K562 (cell line): Measurements from ENCODE around the gene TMEM132D. TPM values are rescaled to one million over a fixed set of nuclear protein-coding genes. Genes with fewer than 3 reads are reported as not detected.

Experiments
- ATAC-seq: fragments of 200-7000 bp; cut with Tn5 transposase; 3 replicates; pipeline ENCODE4 v1.9.1; 2020; ENCODE audit warnings: moderate library complexity
- Bru-seq: library from RNA; stranded (reverse); fragments of 400-500 nt; gene quantifications from one replicate; lab custom pipeline; 2021; lab: Mats Ljungman, UMichigan
- BruChase-seq, 2 experiments: library from RNA; stranded (reverse); fragments of 400-500 nt; gene quantifications; one replicate each; lab custom pipeline; 2021; lab: Mats Ljungman, UMichigan
- BruUV-seq: library from RNA; stranded (reverse); fragments of 400-500 nt; replicated peaks from 2 replicates; lab custom pipeline; 2021; lab: Mats Ljungman, UMichigan
- CTCF ChIA-PET: fragments of 300-600 bp; formaldehyde crosslinking; extraction: SDS; loops from one replicate; lab custom pipeline; 2021; ENCODE audit warnings: low intra/inter-chr PET ratio; lab: Yijun Ruan, JAX
- POLR2A ChIA-PET: fragments of 300-600, 350-650 bp; sonication (Branson Sonifier 250); formaldehyde crosslinking; extraction: SDS; loops from one replicate; lab custom pipeline; 2021; ENCODE audit warnings: antibody characterized with exemption, inconsistent platforms; lab: Yijun Ruan, JAX
- DNase-seq, 4 experiments: peaks; one replicate each; pipeline versions ENCODE4 v3.0.0 to v3.0.0-alpha.2; 2011 to 2018; ENCODE audit warnings: low spot score in 3 of 4, mixed read lengths in 3 of 4; ENCODE audit errors: extremely low read depth in 1 of 4
- FAIRE-seq: peaks from 2 replicates; lab custom pipeline; 2011; peaks lifted over from hg19 to GRCh38; lab: Jason Lieb, UNC
- H2AFZ ChIP-seq: 2 replicates; pipeline ENCODE4 v1.6.0; 2011; ENCODE audit warnings: low read depth, low read length, control low read depth, inconsistent platforms
- H3K27ac ChIP-seq: fragments of 200-600 bp; 3 replicates; pipeline ENCODE4 v1.8.0; 2011; ENCODE audit warnings: low read depth, mild to moderate bottlenecking, control low read depth, inconsistent platforms, low read length, moderate library complexity, mixed read lengths; ENCODE audit errors: extremely low read depth
- H3K27me3 ChIP-seq, 2 experiments: fragments of 300-600 bp in 1 of 2; 2 replicates in 1 of 2; 3 replicates in 1 of 2; pipeline versions ENCODE4 v1.6.0 to v1.8.0; 2011; ENCODE audit warnings: inconsistent platforms in 2 of 2, low read length in 2 of 2, mild to moderate bottlenecking in 1 of 2, mixed read lengths in 1 of 2, moderate library complexity in 1 of 2; ENCODE audit not compliant: control insufficient read depth in 2 of 2, insufficient read depth in 2 of 2
- H3K36me3 ChIP-seq: fragments of 300-600 bp; 3 replicates; pipeline ENCODE4 v1.8.0; 2011; ENCODE audit warnings: mild to moderate bottlenecking, low read length, inconsistent platforms; ENCODE audit not compliant: control insufficient read depth, insufficient read depth
- H3K4me1 ChIP-seq, 2 experiments: fragments of 200-600 bp in 1 of 2; replicated peaks in 1 of 2; 2 replicates in 1 of 2; 3 replicates in 1 of 2; pipeline versions ENCODE4 v1.5.1 to v1.8.0; 2011; ENCODE audit warnings: inconsistent platforms in 2 of 2, low read length in 2 of 2, mild to moderate bottlenecking in 1 of 2, mixed read lengths in 1 of 2, moderate library complexity in 1 of 2; ENCODE audit not compliant: control insufficient read depth in 2 of 2, insufficient read depth in 2 of 2
- H3K4me2 ChIP-seq: 2 replicates; pipeline ENCODE4 v1.6.1; 2011; ENCODE audit warnings: low read length, control low read depth, inconsistent platforms, mixed read lengths; ENCODE audit not compliant: insufficient read depth
- H3K4me3 ChIP-seq: fragments of 200-600 bp; sonication (generic), shearing (Covaris generic); 2 replicates; pipeline ENCODE4 v1.5.1; 2016; ENCODE audit warnings: control low read depth, inconsistent platforms
- H3K79me2 ChIP-seq: fragments of 200-600 bp; 3 replicates; pipeline ENCODE4 v1.8.0; 2011; ENCODE audit warnings: low read length, inconsistent platforms; ENCODE audit not compliant: control insufficient read depth, insufficient read depth
- H3K9ac ChIP-seq, 2 experiments: 2 replicates each; pipeline versions ENCODE4 v1.6.0 to v1.6.1; 2011; ENCODE audit warnings: low read depth in 2 of 2, low read length in 2 of 2, control low read depth in 1 of 2, inconsistent platforms in 1 of 2, mild to moderate bottlenecking in 1 of 2, mixed read lengths in 1 of 2; ENCODE audit not compliant: insufficient read depth in 1 of 2
- H3K9me1 ChIP-seq: one replicate; pipeline ENCODE4 v1.6.0; 2011; ENCODE audit warnings: inconsistent platforms, mild to moderate bottlenecking, low read length, moderate library complexity; ENCODE audit not compliant: control insufficient read depth, insufficient read depth
- H3K9me3 ChIP-seq: replicated peaks from 2 replicates; pipeline ENCODE4 v1.5.1; 2011; ENCODE audit warnings: low read depth, low read length, inconsistent platforms; ENCODE audit not compliant: control insufficient read depth, insufficient read depth
- H4K20me1 ChIP-seq: replicated peaks from 2 replicates; pipeline ENCODE4 v1.6.1; 2011; ENCODE audit warnings: low read length, inconsistent platforms, mixed read lengths; ENCODE audit not compliant: control insufficient read depth, insufficient read depth
- ARNT ChIP-seq, 2 experiments: fragments of 450-650 bp; IDR thresholded peaks; 2 replicates each; pipeline ENCODE4 v1.6.1; 2016; ENCODE audit warnings: mild to moderate bottlenecking in 1 of 2
- DACH1 ChIP-seq: fragments of 450-650 bp; IDR thresholded peaks from 2 replicates; pipeline ENCODE4 v1.6.1; 2018; ENCODE audit not compliant: partially characterized antibody
- PPARD ChIP-seq: fragments of 250-450 bp; sonication (Bioruptor Pico); IDR thresholded peaks from 2 replicates; pipeline ENCODE4 v1.8.0; 2022; ENCODE audit warnings: inconsistent platforms, mild to moderate bottlenecking, moderate library complexity
- TRIM24 ChIP-seq, 2 experiments: fragments of 450-650 bp; IDR thresholded peaks; 2 replicates each; pipeline ENCODE4 v1.6.1; 2016
- ZC3H8 ChIP-seq: fragments of 450-650 bp; IDR thresholded peaks from 2 replicates; pipeline ENCODE4 v1.6.1; 2017
- ZNF277 ChIP-seq: fragments of 250-450 bp; sonication (Bioruptor Pico); IDR thresholded peaks from 2 replicates; pipeline ENCODE4 v1.8.0; 2022; ENCODE audit warnings: inconsistent platforms, mild to moderate bottlenecking, moderate library complexity, borderline replicate concordance
- WGBS: fragments of 100-300 bp; shearing (Covaris generic); methylation state at CpG from one replicate; pipeline ENCODE4 v1.1.6; 2016; ENCODE audit warnings: low coverage, mixed read lengths; ENCODE audit not compliant: insufficient coverage; ENCODE audit errors: missing lambda C conversion rate; 5-methylcytosine and 5-hydroxymethylcytosine counted together
- in situ Hi-C: fragments of 300-500 bp; cut with MboI; formaldehyde crosslinking; loops from 4 replicates; pipeline ENCODE4 v1.15.0; 2018; ENCODE audit warnings: inconsistent platforms, mixed read lengths
- intact Hi-C: fragments of 100-400 bp; cut with micrococcal nuclease; formaldehyde crosslinking; loops from 2 replicates; pipeline ENCODE4 v1.14.2; 2022
- long read RNA-seq, 3 experiments: library from polyadenylated mRNA in 2 of 3; library from RNA in 1 of 3; unstranded in 2 of 3; stranded (forward) in 1 of 3; transcript quantifications; one replicate each; pipeline ENCODE4 v2.0.0, GENCODE V29; 2019 to 2022
- polyA minus RNA-seq, 3 experiments: library from RNA; depleted of rRNA, polyadenylated mRNA; stranded (reverse); fragments of >200 nt; gene quantifications; 2 replicates each; pipeline ENCODE4 v1.2.3, GENCODE V29; 2011
- polyA plus RNA-seq, 8 experiments: library from polyadenylated mRNA; depleted of rRNA in 4 of 8; stranded (reverse) in 5 of 8; unstranded in 3 of 8; fragments of >200 nt; fragmentation: Nextera tagmentation in 2 of 8; fragmentation: Illumina TruSeq in 1 of 8; extraction: Ambion mirVana in 2 of 8; extraction: Trizol in 1 of 8; gene quantifications; 2 replicates each; pipeline versions ENCODE4 v1.2.1 to v1.2.3, GENCODE V29; 2011 to 2014; ENCODE audit warnings: inconsistent platforms in 1 of 8, missing spikeins in 1 of 8
- total RNA-seq, 7 experiments: library from RNA; depleted of rRNA in 6 of 7; stranded (reverse); fragments of >200 nt in 6 of 7; fragmentation: Illumina TruSeq in 2 of 7; extraction: Trizol in 2 of 7; gene quantifications; 2 replicates each; pipeline versions ENCODE4 v1.2.1 to v1.2.3, GENCODE V29; 2011 to 2021; ENCODE audit warnings: low replicate concordance in 1 of 7

Gene TMEM132D
- total RNA-seq (2011; cell fraction: chromatin; rRNA removed; ENCODE audit: low replicate concordance), result not detected in 2 replicates
- not detected in 2 replicates for total RNA-seq (2011; cell fraction: nucleolus; rRNA removed)
- total RNA-seq (2011; cell fraction: nucleoplasm; rRNA removed), result not detected in 2 replicates
- not detected in 2 replicates for total RNA-seq (2014; rRNA removed)
- total RNA-seq (2014; rRNA removed; fragmentation: Illumina TruSeq; extraction: Trizol), result not detected in 2 replicates
- not detected in 2 replicates for total RNA-seq (2015; rRNA removed; fragmentation: Illumina TruSeq; extraction: Trizol)
- total RNA-seq (2021), result not detected in 2 replicates
- not detected in 2 replicates for polyA plus RNA-seq (2011; rRNA removed)
- not detected in 2 replicates for polyA plus RNA-seq (2011; cell fraction: cytosol; rRNA removed)
- polyA plus RNA-seq (2011; cell fraction: nucleus; rRNA removed), result not detected in 2 replicates
- polyA plus RNA-seq (2012), result not detected in 2 replicates
- polyA plus RNA-seq (2014; fragmentation: Illumina TruSeq; extraction: Trizol), result not detected in 2 replicates
- polyA plus RNA-seq (2014; fragmentation: Nextera tagmentation; extraction: Ambion mirVana), result not detected
- not detected in 2 replicates for polyA plus RNA-seq (2014; rRNA removed)
- not detected in 2 replicates for polyA minus RNA-seq (2011; rRNA and poly(A)+ RNA removed)
- polyA minus RNA-seq (2011; cell fraction: cytosol; rRNA and poly(A)+ RNA removed), result not detected in 2 replicates
- polyA minus RNA-seq (2011; cell fraction: nucleus; rRNA and poly(A)+ RNA removed), result not detected in 2 replicates
- percentile 3 among the genes with signal in this experiment for Bru-seq, nascent RNA
- BruChase-seq, experiment 1, labeled RNA remaining after a 2-hour chase, result percentile 2 among the genes with signal in this experiment
- BruChase-seq, experiment 2, labeled RNA remaining after a 6-hour chase, result percentile 1 among the genes with signal in this experiment
- long read RNA-seq, experiment 1, partial matches to known transcripts, result 0 of 2 reads
- long read RNA-seq, experiment 1, other reads (novel, unspliced or antisense), result 2 of 2 reads
- long read RNA-seq, experiment 2, partial matches to known transcripts, result 0 of 1 reads
- long read RNA-seq, experiment 2, other reads (novel, unspliced or antisense), result 1 of 1 reads
- long read RNA-seq, experiment 3, result 0 reads

DNA sequence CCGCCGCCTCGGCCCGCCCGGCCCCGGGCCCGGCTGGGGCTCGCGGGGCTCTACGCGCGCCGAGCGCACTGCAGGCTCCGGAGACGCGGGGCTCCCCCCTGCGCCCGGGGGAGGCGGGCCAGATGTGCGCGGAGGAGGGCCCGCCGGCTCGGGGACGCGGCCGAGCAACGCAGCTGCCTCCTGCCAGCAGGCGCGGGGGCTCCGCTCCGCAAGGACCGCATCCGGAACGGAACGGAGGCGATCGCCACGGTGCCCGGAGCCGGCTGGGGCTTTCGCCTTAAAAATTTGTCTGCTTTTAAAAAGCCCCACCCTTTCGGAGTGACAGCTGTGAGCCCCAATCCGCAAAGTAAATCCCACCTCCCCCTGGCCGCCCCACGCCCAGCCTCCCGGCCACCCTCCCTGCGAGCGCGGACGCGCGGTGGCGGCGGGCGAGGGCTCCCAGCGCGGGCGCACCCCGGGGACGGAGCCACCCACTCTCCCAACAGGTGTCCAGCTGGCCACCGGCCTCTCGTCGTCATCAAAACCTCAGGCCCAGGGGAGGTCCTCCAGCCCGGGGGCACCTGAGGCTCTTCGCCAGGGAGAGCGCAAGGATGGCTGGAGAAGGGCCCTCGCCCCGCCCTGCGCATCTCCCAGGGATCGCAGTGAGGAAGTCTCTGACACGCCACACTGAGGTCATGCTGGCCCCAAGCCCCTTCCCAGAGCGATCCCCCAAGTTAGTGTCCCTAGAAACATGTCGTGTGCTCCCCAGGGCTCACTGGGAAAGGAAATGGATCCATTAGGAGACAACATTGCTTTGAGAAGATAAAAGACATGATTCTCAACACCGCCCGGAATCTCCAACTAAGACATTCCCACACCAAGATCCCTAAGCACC lies at the start of gene TMEM132D:
TSS of gene TMEM132D (minus strand) at position 70 of the 874 bp plus-strand sequence.
- TF ChIP-seq PPARD (CRISPR knock-in tag), result no peak
- no peak for TF ChIP-seq TRIM24 (IDR thresholded peaks at IDR 0.05)
- no peak for TF ChIP-seq ZC3H8
- no peak for TF ChIP-seq ARNT (IDR thresholded peaks at IDR 0.05)
- TF ChIP-seq DACH1, result no peak
- TF ChIP-seq ZNF277 (CRISPR knock-in tag), result no peak
- H3K4me2 ChIP-seq, result no peak within 1 kb of the TSS
- intact Hi-C loops, result no loop called here
- DNase-seq (no peak), FAIRE-seq (no peak), ATAC-seq (no peak)
- H3K36me3 ChIP-seq, result no peaks in the 10 kb centered on the region
- WGBS, result 12% methylated on average over 31 of the region's 77 CpGs
- H3K9me1 ChIP-seq, result no peaks in the 10 kb centered on the region
- no peak within 1 kb of the TSS for H3K4me3 ChIP-seq
- CTCF ChIA-PET, result no interaction called here
- no peaks in the 10 kb centered on the region for H4K20me1 ChIP-seq
- no peak within 1 kb of the TSS for H2AFZ ChIP-seq
- POLR2A ChIA-PET, result no interaction called here
- BruUV-seq, result no TSS peak
- H3K4me1 ChIP-seq, result no peaks in the 10 kb centered on the region; a peak in 1 of 5 replicates
- in situ Hi-C loops, result loop anchor here (25.0 kb wide), 2 partner anchors 717 to 1117 kb away; no protein-coding TSS in a partner anchor
- peaks cover 0 to 23% of the 10 kb centered on the region in 2 experiments; a peak in 2 of 5 replicates for H3K27me3 ChIP-seq
- H3K79me2 ChIP-seq, result no peaks in the 10 kb centered on the region
- no peaks in the 10 kb centered on the region for H3K9me3 ChIP-seq
- H3K9ac ChIP-seq, result no peak within 1 kb of the TSS
- H3K27ac ChIP-seq, result no peak within 1 kb of the TSS
